GM21447 (cell line): ENCODE data around the gene ZNF579.
A peak's percentile ranks its signal among the peaks of the same experiment; 100 is the strongest.

ENCODE experiments used
- ATAC-seq: cut with Tn5 transposase; IDR thresholded peaks from one replicate; pipeline ENCODE4 v1.9.1; 2021; ENCODE audit not compliant: unreplicated experiment

Gene ZNF579

GRCh38 chr19:55611983-55612645 lies 31.5 kb upstream of the ZNF579 start:
- ATAC-seq: no peak

- ATAC-seq: no peak
These were observed 30.8 kb upstream of the ZNF579 start for GRCh38 chr19:55611300-55611982.

- ATAC-seq: no peak
These were observed 28.7 kb upstream of the ZNF579 start for GRCh38 chr19:55609326-55609725.

GRCh38 chr19:55606817-55607216 lies 26.2 kb upstream of the ZNF579 start:
- no peak for ATAC-seq

GRCh38 chr19:55606471-55606787 lies 25.8 kb upstream of the ZNF579 start:
- ATAC-seq: no peak

GRCh38 chr19:55605637-55606470 lies 25.2 kb upstream of the ZNF579 start, which contains the start of gene ZNF865:
TSS of gene ZNF865 (plus strand) at chr19:55605647. CDS start at chr19:55613619, 7,972 bp downstream.
- ATAC-seq: peak; percentile 41

- ATAC-seq: peak; percentile 64
These were observed 24.6 kb upstream of the ZNF579 start for GRCh38 chr19:55605207-55605636.

GRCh38 chr19:55603581-55604292 lies 23.1 kb upstream of the ZNF579 start:
- no peak for ATAC-seq

GRCh38 chr19:55603115-55603514 lies 22.5 kb upstream of the ZNF579 start:
- no peak for ATAC-seq

GRCh38 chr19:55602104-55603001 lies 21.7 kb upstream of the ZNF579 start:
- no peak for ATAC-seq

GRCh38 chr19:55601084-55601483 lies 20.4 kb upstream of the ZNF579 start:
- no peak for ATAC-seq

GRCh38 chr19:55600662-55601028 lies 20.0 kb upstream of the ZNF579 start:
- no peak for ATAC-seq

GRCh38 chr19:55599842-55600661 lies 19.4 kb upstream of the ZNF579 start, which contains the start of gene ZNF524:
TSS of gene ZNF524 (plus strand) at chr19:55600288. CDS start at chr19:55602113, 1,825 bp downstream.
- ATAC-seq: peak; percentile 43

- ATAC-seq: peak; percentile 45
These were observed 18.8 kb upstream of the ZNF579 start, which contains the start of gene FIZ1 for GRCh38 chr19:55599468-55599841. TSS of gene FIZ1 (minus strand) at chr19:55599517. CDS start at chr19:55597865, 1,652 bp downstream.

- peak; percentile 52 for ATAC-seq
These were observed 18.2 kb upstream of the ZNF579 start for GRCh38 chr19:55598719-55599467.

GRCh38 chr19:55598034-55598433 lies 17.4 kb upstream of the ZNF579 start:
- no peak for ATAC-seq

GRCh38 chr19:55597501-55597921 lies 16.9 kb upstream of the ZNF579 start:
- no peak for ATAC-seq

- no peak for ATAC-seq
These were observed 15.7 kb upstream of the ZNF579 start for GRCh38 chr19:55596304-55596703.
